Small intestine (tissue), 7 donors: ENCODE results near the gene ZNF362. TPM values are rescaled to one million over a fixed set of nuclear protein-coding genes. Genes with fewer than 3 reads are reported as not detected.

Experiments
- DNase-seq, 2 donors: peaks; one replicate each; pipeline versions ENCODE4 v3.0.0 to v3.0.0-alpha.2; 2013
- FAIRE-seq: peaks from 2 replicates; lab custom pipeline; 2012; peaks lifted over from hg19 to GRCh38; lab: Jason Lieb, UNC
- H3K27ac ChIP-seq, 3 donors: one replicate each; pipeline ENCODE4 v1.5.1; 2013; ENCODE audit warnings: low read length in 2 of 3, mild to moderate bottlenecking in 2 of 3, control low read depth in 1 of 3, inconsistent platforms in 1 of 3, low read depth in 1 of 3, moderate library complexity in 1 of 3
- H3K27me3 ChIP-seq, 3 donors: one replicate each; pipeline ENCODE4 v1.6.1; 2013; ENCODE audit warnings: low read length in 3 of 3, inconsistent platforms in 1 of 3; ENCODE audit not compliant: control insufficient read depth in 3 of 3, insufficient read depth in 3 of 3
- H3K36me3 ChIP-seq, 3 donors: one replicate each; pipeline ENCODE4 v1.6.1; 2013; ENCODE audit warnings: low read length in 3 of 3, inconsistent platforms in 1 of 3, low read depth in 1 of 3, mild to moderate bottlenecking in 1 of 3, moderate library complexity in 1 of 3; ENCODE audit not compliant: control insufficient read depth in 3 of 3, insufficient read depth in 2 of 3
- H3K4me1 ChIP-seq, 3 donors: one replicate each; pipeline ENCODE4 v1.6.1; 2013; ENCODE audit warnings: low read length in 2 of 3, inconsistent platforms in 1 of 3, low read depth in 1 of 3, mild to moderate bottlenecking in 1 of 3, moderate library complexity in 1 of 3; ENCODE audit not compliant: control insufficient read depth in 3 of 3, insufficient read depth in 2 of 3
- H3K4me3 ChIP-seq, 3 donors: one replicate each; pipeline ENCODE4 v1.5.1; 2013; ENCODE audit warnings: low read length in 3 of 3, control low read depth in 1 of 3, inconsistent platforms in 1 of 3, low read depth in 1 of 3, mild to moderate bottlenecking in 1 of 3, moderate library complexity in 1 of 3
- H3K9me3 ChIP-seq, 2 donors: one replicate each; pipeline ENCODE4 v1.6.1; 2013; ENCODE audit warnings: low read depth in 1 of 2, low read length in 1 of 2; ENCODE audit not compliant: control insufficient read depth in 2 of 2, insufficient read depth in 1 of 2
- WGBS, 3 donors: extraction: QIAGEN DNeasy Blood & Tissue Kit; methylation state at CpG; one replicate each; pipeline ENCODE4 v1.1.7; 2013; 5-methylcytosine and 5-hydroxymethylcytosine counted together
- polyA plus RNA-seq, 4 donors: library from polyadenylated mRNA; stranded (reverse) in 3 of 4; unstranded in 1 of 4; fragments of 200-250 nt in 3 of 4; fragments of 120-200 nt in 1 of 4; gene quantifications; one replicate each; pipeline versions ENCODE4 v1.2.1 to v1.2.3, GENCODE V29; 2013
- donor health status: healthy with polysubstance abuse.
- donor health status: control.
- donor health status: control.
- donor health status: Bipolar disorder and iron deficiency.
- donor health status: healthy.

Gene ZNF362
- polyA plus RNA-seq, 4 donors = 3.1 to 27.1 (median 8.1) TPM

- no peak for FAIRE-seq
- no peak overlapping the region for H3K27ac ChIP-seq
- H3K4me1 ChIP-seq = no peaks in the 10 kb centered on the region
- H3K36me3 ChIP-seq = peaks cover 20 to 63% (median 28%) of the 10 kb centered on the region in 3 donors
- DNase-seq = no peak
- H3K27me3 ChIP-seq = no peaks in the 10 kb centered on the region
- H3K9me3 ChIP-seq = no peaks in the 10 kb centered on the region
- no peak overlapping the region for H3K4me3 ChIP-seq
- WGBS, 3 donors = 84 to 91% (median 84%) methylated on average over 14 of the region's 14 CpGs
Observed at GRCh38 chr1:33323663-33324477, 67.6 kb downstream of the ZNF362 start.

GRCh38 chr1:33324677-33325575 lies 68.6 kb downstream of the ZNF362 start:
- Histone ChIP-seq H3K4me3 (no peak overlapping the region), H3K36me3 (peaks cover 24 to 71% (median 34%) of the 10 kb centered on the region in 3 donors), H3K4me1 (peaks cover 0 to 1% (median 0%) of the 10 kb centered on the region in 3 donors), H3K27ac (no peak overlapping the region), H3K9me3 (no peaks in the 10 kb centered on the region), H3K27me3 (no peaks in the 10 kb centered on the region)
- WGBS, 3 donors = 86 to 94% (median 87%) methylated on average over 22 of the region's 22 CpGs
- DNase-seq = no peak
- FAIRE-seq = no peak

- Histone ChIP-seq H3K4me1 (peaks cover 0 to 13% (median 0%) of the 10 kb centered on the region in 3 donors), H3K9me3 (no peaks in the 10 kb centered on the region), H3K27ac (peak overlapping the region in 1 of 3 donors; percentile 43), H3K27me3 (no peaks in the 10 kb centered on the region), H3K4me3 (no peak overlapping the region), H3K36me3 (peaks cover 38 to 87% (median 51%) of the 10 kb centered on the region in 3 donors)
- WGBS, 3 donors = 86 to 91% (median 89%) methylated on average over 9 of the region's 9 CpGs
- DNase-seq (no peak), FAIRE-seq (no peak)
Observed at GRCh38 chr1:33326785-33327184, 70.5 kb downstream of the ZNF362 start.

- H3K27ac ChIP-seq = peak overlapping the region in 1 of 3 donors; percentile 59
- peaks cover 0 to 13% (median 0%) of the 10 kb centered on the region in 3 donors for H3K4me1 ChIP-seq
- FAIRE-seq (no peak), DNase-seq (peak; percentile 24 to 61)
- no peaks in the 10 kb centered on the region for H3K27me3 ChIP-seq
- H3K9me3 ChIP-seq = no peaks in the 10 kb centered on the region
- WGBS, 3 donors = 53 to 58% (median 58%) methylated on average over 9 of the region's 9 CpGs
- no peak overlapping the region for H3K4me3 ChIP-seq
- H3K36me3 ChIP-seq = peaks cover 38 to 90% (median 56%) of the 10 kb centered on the region in 3 donors
Observed at GRCh38 chr1:33327587-33328325, 71.5 kb downstream of the ZNF362 start.

- H3K27ac ChIP-seq = no peak overlapping the region
- peaks cover 0 to 13% (median 0%) of the 10 kb centered on the region in 3 donors for H3K4me1 ChIP-seq
- H3K27me3 ChIP-seq = no peaks in the 10 kb centered on the region
- no peak for FAIRE-seq
- no peaks in the 10 kb centered on the region for H3K9me3 ChIP-seq
- 93 to 97% (median 94%) methylated on average over 12 of the region's 12 CpGs for WGBS, 3 donors
- H3K4me3 ChIP-seq = no peak overlapping the region
- peaks cover 38 to 86% (median 55%) of the 10 kb centered on the region in 3 donors for H3K36me3 ChIP-seq
- DNase-seq = no peak
Observed at GRCh38 chr1:33328817-33329216, 72.5 kb downstream of the ZNF362 start.

- Histone ChIP-seq H3K4me3 (no peak overlapping the region), H3K27me3 (no peaks in the 10 kb centered on the region), H3K36me3 (peaks cover 34 to 82% (median 51%) of the 10 kb centered on the region in 3 donors), H3K4me1 (peaks cover 0 to 18% (median 0%) of the 10 kb centered on the region in 3 donors), H3K27ac (no peak overlapping the region), H3K9me3 (no peaks in the 10 kb centered on the region)
- 88 to 94% (median 89%) methylated on average over 19 of the region's 19 CpGs for WGBS, 3 donors
- FAIRE-seq (no peak), DNase-seq (no peak)
Observed at GRCh38 chr1:33329600-33330305, 73.5 kb downstream of the ZNF362 start.

GRCh38 chr1:33330361-33330890 lies 74.1 kb downstream of the ZNF362 start:
- Histone ChIP-seq H3K27me3 (no peaks in the 10 kb centered on the region), H3K4me3 (no peak overlapping the region), H3K9me3 (no peaks in the 10 kb centered on the region), H3K36me3 (peaks cover 30 to 80% (median 44%) of the 10 kb centered on the region in 3 donors), H3K4me1 (peaks cover 0 to 21% (median 0%) of the 10 kb centered on the region in 3 donors), H3K27ac (peak overlapping the region in 1 of 3 donors; percentile 63)
- WGBS, 3 donors = 81 to 93% (median 92%) methylated on average over 3 of the region's 3 CpGs
- FAIRE-seq (no peak), DNase-seq (peak in 1 of 2 donors; percentile 52)
